HL-60 (cell line): ENCODE data around the gene MRPS2.

Experiments
- DNase-seq, 2 experiments: peaks; one replicate each; pipeline ENCODE4 v3.0.0-alpha.2; 2010 to 2020; ENCODE audit warnings: low read depth in 1 of 2, low spot score in 1 of 2
- H3K27ac ChIP-seq: fragments of 250-450 bp; sonication (Bioruptor Pico); replicated peaks from 2 replicates; pipeline ENCODE4 v1.5.1; 2020; ENCODE audit warnings: mild to moderate bottlenecking, moderate library complexity
- H3K27me3 ChIP-seq: fragments of 250-450 bp; sonication (Bioruptor Pico); 2 replicates; pipeline ENCODE4 v1.5.1; 2021; ENCODE audit warnings: mild to moderate bottlenecking, moderate library complexity; ENCODE audit not compliant: insufficient read depth, poor library complexity, severe bottlenecking
- H3K4me3 ChIP-seq: replicated peaks from 2 replicates; pipeline ENCODE4 v1.5.1; 2011; ENCODE audit warnings: mild to moderate bottlenecking, control low read depth, low read length; ENCODE audit not compliant: insufficient read depth
- GABPA ChIP-seq: IDR thresholded peaks from 2 replicates; pipeline ENCODE4 v1.6.1; 2012; ENCODE audit warnings: low read depth
- POLR2AphosphoS5 ChIP-seq: IDR thresholded peaks from 2 replicates; pipeline ENCODE4 v1.6.1; 2012; ENCODE audit warnings: low read depth
- SPI1 ChIP-seq: IDR thresholded peaks from 2 replicates; pipeline ENCODE4 v1.6.1; 2012; ENCODE audit warnings: low read depth, mild to moderate bottlenecking, borderline replicate concordance
- TF ChIP-seq, protein P1 (sequence below): IDR thresholded peaks from 2 replicates; pipeline ENCODE4 v1.6.1; 2012; ENCODE audit warnings: low read depth; ENCODE audit not compliant: insufficient replicate concordance
- TF ChIP-seq, protein P2 (sequence below): IDR thresholded peaks from one replicate; pipeline ENCODE4 v1.5.1; 2011; ENCODE audit warnings: low read length, control low read depth, inconsistent platforms; ENCODE audit not compliant: insufficient read depth

MRPS2 gene

DNA sequence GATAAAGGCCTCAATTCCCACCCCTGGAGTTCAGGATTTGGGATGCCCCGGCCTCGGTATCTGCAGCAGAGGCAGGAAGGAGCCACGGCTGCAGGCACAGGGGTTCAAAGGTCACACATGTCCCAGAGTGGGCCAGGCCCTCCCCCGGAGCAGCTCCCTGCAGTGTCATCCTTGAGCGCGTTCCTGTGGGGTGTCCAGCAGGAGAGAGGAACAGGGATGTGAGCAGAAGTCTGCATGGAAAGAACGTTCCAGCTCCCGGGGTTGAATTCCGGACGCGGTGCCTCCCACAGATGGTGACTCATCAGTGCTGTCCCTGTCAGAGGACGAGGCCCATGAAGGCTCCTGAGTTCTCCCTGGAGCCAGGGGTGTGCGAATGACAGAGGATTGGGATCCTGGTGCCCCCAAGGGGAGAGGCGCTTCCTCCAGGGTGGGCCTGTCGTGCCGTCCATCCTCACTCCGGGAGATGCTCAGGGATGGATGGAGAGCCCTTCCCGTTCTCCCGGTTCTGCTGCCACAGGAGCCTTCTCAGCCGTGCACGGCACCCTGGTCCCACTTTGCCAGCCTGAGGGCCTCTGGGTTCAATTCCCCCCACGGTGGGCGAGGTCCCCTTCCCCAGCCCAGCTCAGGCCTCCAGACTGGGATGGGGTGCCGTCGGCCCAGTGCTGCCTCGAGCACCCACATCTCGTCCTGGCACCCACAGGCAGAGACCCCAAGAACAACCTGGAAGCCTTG is 23.8 kb downstream of the MRPS2 start:
- H3K27me3 ChIP-seq, result peaks cover 2% of the 10 kb centered on the region
- no peak for TF ChIP-seq SPI1
- TF ChIP-seq, protein P1, sequence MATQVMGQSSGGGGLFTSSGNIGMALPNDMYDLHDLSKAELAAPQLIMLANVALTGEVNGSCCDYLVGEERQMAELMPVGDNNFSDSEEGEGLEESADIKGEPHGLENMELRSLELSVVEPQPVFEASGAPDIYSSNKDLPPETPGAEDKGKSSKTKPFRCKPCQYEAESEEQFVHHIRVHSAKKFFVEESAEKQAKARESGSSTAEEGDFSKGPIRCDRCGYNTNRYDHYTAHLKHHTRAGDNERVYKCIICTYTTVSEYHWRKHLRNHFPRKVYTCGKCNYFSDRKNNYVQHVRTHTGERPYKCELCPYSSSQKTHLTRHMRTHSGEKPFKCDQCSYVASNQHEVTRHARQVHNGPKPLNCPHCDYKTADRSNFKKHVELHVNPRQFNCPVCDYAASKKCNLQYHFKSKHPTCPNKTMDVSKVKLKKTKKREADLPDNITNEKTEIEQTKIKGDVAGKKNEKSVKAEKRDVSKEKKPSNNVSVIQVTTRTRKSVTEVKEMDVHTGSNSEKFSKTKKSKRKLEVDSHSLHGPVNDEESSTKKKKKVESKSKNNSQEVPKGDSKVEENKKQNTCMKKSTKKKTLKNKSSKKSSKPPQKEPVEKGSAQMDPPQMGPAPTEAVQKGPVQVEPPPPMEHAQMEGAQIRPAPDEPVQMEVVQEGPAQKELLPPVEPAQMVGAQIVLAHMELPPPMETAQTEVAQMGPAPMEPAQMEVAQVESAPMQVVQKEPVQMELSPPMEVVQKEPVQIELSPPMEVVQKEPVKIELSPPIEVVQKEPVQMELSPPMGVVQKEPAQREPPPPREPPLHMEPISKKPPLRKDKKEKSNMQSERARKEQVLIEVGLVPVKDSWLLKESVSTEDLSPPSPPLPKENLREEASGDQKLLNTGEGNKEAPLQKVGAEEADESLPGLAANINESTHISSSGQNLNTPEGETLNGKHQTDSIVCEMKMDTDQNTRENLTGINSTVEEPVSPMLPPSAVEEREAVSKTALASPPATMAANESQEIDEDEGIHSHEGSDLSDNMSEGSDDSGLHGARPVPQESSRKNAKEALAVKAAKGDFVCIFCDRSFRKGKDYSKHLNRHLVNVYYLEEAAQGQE, result no peak
- TF ChIP-seq, protein P2, sequence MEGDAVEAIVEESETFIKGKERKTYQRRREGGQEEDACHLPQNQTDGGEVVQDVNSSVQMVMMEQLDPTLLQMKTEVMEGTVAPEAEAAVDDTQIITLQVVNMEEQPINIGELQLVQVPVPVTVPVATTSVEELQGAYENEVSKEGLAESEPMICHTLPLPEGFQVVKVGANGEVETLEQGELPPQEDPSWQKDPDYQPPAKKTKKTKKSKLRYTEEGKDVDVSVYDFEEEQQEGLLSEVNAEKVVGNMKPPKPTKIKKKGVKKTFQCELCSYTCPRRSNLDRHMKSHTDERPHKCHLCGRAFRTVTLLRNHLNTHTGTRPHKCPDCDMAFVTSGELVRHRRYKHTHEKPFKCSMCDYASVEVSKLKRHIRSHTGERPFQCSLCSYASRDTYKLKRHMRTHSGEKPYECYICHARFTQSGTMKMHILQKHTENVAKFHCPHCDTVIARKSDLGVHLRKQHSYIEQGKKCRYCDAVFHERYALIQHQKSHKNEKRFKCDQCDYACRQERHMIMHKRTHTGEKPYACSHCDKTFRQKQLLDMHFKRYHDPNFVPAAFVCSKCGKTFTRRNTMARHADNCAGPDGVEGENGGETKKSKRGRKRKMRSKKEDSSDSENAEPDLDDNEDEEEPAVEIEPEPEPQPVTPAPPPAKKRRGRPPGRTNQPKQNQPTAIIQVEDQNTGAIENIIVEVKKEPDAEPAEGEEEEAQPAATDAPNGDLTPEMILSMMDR, result no peak
- no peak for TF ChIP-seq POLR2AphosphoS5
- no peak for TF ChIP-seq GABPA
- H3K4me3 ChIP-seq, result no peak overlapping the region
- no peak overlapping the region for H3K27ac ChIP-seq
- no peak for DNase-seq

DNA sequence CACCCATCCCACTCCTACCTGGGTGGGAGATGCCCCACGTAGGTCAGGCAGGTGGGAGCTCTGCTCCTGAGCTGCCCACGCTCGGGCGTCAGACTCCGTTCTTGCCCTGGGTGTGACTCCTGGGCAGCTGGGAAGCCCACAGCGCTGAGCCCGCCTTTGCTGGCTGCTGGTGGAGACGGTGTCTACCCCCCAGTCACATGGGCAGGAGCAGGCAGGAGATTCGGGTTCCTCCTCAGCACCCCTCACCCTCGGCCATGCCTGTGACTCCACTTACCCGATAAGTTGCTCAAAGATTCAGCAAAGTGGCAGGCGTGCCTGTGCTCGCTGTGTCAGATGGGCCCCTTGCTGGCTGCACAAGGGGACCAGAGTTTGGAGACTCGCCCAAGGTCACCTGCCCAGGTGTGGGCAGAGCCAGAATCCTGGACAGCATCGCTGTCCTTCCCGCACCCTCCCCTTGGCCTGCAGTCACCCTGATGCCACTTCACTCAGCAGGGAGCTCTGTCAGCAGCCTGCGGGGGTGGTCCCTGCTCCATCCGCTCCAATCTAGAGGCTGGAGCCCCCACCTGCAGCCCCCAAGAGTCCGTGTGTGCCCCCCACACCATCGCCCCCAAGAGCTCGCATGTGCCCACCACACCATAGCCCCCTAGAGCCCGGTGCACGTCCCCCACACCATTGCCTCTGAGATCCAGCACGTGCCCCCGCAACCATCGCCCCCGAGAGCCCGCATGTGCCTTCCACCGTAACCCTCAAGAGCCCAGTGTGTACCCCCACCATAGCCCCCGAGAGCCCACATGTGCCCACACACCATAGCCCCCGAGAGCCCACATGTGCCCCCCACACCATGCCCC is 25.0 kb downstream of the MRPS2 start:
- TF ChIP-seq SPI1 (no peak), GABPA (no peak), POLR2AphosphoS5 (no peak)
- TF ChIP-seq, protein P1, result no peak
- TF ChIP-seq, protein P2, result no peak
- Histone ChIP-seq H3K27ac (no peak overlapping the region), H3K27me3 (peaks cover 2% of the 10 kb centered on the region), H3K4me3 (no peak overlapping the region)
- no peak for DNase-seq

DNA sequence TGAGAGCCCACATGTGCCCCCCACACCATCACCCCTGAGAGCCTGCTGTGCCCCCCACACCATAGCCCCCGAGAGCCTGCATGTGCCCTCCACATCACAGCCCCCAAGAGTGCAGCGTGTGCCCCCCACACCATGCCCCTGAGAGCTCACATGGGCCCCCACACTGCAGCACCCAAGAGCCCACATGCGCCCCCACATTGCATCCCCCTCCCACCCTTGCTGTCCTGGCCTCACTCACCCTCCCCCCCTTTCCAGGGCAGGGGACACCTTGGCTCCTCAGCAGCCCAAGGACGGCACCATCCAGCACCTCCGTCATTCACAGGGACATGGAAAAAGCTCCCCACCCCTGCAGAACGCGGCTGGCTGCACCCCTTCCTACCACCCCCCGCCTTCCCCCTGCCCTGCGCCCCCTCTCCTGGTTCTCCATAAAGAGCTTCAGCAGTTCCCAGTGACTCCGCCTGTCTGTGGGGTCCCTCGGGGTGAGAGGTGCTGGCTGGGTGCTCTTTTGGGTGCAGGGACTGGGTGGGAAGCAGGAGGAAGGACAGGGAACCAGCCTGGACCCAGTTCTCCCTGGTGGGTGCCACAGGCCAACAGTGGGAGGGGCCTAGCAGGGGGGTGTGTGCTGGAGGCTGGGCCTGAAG is 25.7 kb downstream of the MRPS2 start:
- Histone ChIP-seq H3K27me3 (peaks cover 2% of the 10 kb centered on the region), H3K27ac (no peak overlapping the region), H3K4me3 (no peak overlapping the region)
- TF ChIP-seq SPI1 (no peak), GABPA (no peak), POLR2AphosphoS5 (no peak)
- no peak for DNase-seq
